ENCODE measurements around the gene EIF3I. TPM values are rescaled to one million over a fixed set of nuclear protein-coding genes. Genes with fewer than 3 reads are reported as not detected.
A peak's percentile ranks its signal among the peaks of the same experiment; 100 is the strongest.

EIF3I gene
- total RNA-seq, 4 donors from 2014 or later, result 128 to 189 (median 169) TPM

GRCh38 chr1:32208469-32208868 is 13.7 kb upstream of the EIF3I start:
- WGBS, 2 donors, result 84 to 86% methylated on average over 6 of the region's 6 CpGs
- TF ChIP-seq POLR2A (IDR thresholded peaks at IDR 0.05), result no peak
- TF ChIP-seq, protein P1, sequence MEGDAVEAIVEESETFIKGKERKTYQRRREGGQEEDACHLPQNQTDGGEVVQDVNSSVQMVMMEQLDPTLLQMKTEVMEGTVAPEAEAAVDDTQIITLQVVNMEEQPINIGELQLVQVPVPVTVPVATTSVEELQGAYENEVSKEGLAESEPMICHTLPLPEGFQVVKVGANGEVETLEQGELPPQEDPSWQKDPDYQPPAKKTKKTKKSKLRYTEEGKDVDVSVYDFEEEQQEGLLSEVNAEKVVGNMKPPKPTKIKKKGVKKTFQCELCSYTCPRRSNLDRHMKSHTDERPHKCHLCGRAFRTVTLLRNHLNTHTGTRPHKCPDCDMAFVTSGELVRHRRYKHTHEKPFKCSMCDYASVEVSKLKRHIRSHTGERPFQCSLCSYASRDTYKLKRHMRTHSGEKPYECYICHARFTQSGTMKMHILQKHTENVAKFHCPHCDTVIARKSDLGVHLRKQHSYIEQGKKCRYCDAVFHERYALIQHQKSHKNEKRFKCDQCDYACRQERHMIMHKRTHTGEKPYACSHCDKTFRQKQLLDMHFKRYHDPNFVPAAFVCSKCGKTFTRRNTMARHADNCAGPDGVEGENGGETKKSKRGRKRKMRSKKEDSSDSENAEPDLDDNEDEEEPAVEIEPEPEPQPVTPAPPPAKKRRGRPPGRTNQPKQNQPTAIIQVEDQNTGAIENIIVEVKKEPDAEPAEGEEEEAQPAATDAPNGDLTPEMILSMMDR (IDR thresholded peaks at IDR 0.05), result no peak
- H3K4me3 ChIP-seq (ENCODE audit: low read depth, poor library complexity, severe bottlenecking), result no peak overlapping the region
- no peak for DNase-seq (ENCODE audit: low spot score in 2 of 2)
- intact Hi-C loops (cut with DNase I; ENCODE audit: low total_unique reads), result no loop called here

- H3K4me3 ChIP-seq (ENCODE audit: low read depth, poor library complexity, severe bottlenecking), result no peak within 1 kb of the TSS
- DNase-seq (ENCODE audit: low spot score in 2 of 2), result peak in 1 of 2 donors; percentile 33
- 64 to 75% methylated on average over 5 of the region's 5 CpGs for WGBS, 2 donors
- no peak for TF ChIP-seq POLR2A (IDR thresholded peaks at IDR 0.05)
- intact Hi-C loops (cut with DNase I; ENCODE audit: low total_unique reads), result no loop called here
These were observed 13.3 kb upstream of the EIF3I start, which contains the start of gene DCDC2B for GRCh38 chr1:32208891-32209328. TSS of gene DCDC2B (plus strand) at chr1:32209089. CDS start at chr1:32209094, 5 bp downstream.

GRCh38 chr1:32215629-32216480 is 6.4 kb upstream of the EIF3I start:
- 61 to 70% methylated on average over 10 of the region's 10 CpGs for WGBS, 2 donors
- intact Hi-C loops (cut with DNase I; ENCODE audit: low total_unique reads), result no loop called here
- H3K4me3 ChIP-seq (ENCODE audit: low read depth, poor library complexity, severe bottlenecking), result no peak overlapping the region
- DNase-seq (ENCODE audit: low spot score in 2 of 2), result no peak
- TF ChIP-seq, protein P1 (IDR thresholded peaks at IDR 0.05), result no peak
- no peak for TF ChIP-seq POLR2A (IDR thresholded peaks at IDR 0.05)

- TF ChIP-seq, protein P1 (IDR thresholded peaks at IDR 0.05), result no peak
- no peak for TF ChIP-seq POLR2A (IDR thresholded peaks at IDR 0.05)
- no peak overlapping the region for H3K4me3 ChIP-seq (ENCODE audit: low read depth, poor library complexity, severe bottlenecking)
- 91 to 94% methylated on average over 5 of the region's 5 CpGs for WGBS, 2 donors
- intact Hi-C loops (cut with DNase I; ENCODE audit: low total_unique reads), result no loop called here
- DNase-seq (ENCODE audit: low spot score in 2 of 2), result no peak
These were observed 5.6 kb upstream of the EIF3I start for GRCh38 chr1:32216566-32216965.

DNA sequence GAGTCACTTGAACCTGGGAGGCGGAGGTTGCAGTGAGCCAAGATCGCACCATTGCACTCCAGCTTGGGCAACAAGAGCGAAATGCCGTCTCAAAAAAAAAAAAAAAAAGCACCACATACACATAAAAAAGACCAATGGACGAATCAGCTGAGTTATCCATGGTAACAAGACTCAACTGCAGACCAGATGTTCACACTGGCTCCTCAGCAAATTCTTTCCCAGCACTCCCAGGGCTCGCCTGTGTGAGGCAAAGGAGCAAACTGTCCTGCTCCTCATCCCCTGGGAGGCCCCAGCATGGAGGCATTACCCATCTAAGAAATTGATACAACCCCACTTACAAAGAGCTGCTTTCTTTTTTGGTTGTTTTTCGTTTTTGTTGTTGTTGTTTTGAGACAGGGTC is 3.2 kb upstream of the EIF3I start:
- TF ChIP-seq POLR2A (IDR thresholded peaks at IDR 0.05), result no peak
- TF ChIP-seq, protein P1 (IDR thresholded peaks at IDR 0.05), result no peak
- WGBS, 2 donors, result 71 to 81% methylated on average over 7 of the region's 7 CpGs
- intact Hi-C loops (cut with DNase I; ENCODE audit: low total_unique reads), result no loop called here
- no peak for DNase-seq (ENCODE audit: low spot score in 2 of 2)
- no peak overlapping the region for H3K4me3 ChIP-seq (ENCODE audit: low read depth, poor library complexity, severe bottlenecking)

DNA sequence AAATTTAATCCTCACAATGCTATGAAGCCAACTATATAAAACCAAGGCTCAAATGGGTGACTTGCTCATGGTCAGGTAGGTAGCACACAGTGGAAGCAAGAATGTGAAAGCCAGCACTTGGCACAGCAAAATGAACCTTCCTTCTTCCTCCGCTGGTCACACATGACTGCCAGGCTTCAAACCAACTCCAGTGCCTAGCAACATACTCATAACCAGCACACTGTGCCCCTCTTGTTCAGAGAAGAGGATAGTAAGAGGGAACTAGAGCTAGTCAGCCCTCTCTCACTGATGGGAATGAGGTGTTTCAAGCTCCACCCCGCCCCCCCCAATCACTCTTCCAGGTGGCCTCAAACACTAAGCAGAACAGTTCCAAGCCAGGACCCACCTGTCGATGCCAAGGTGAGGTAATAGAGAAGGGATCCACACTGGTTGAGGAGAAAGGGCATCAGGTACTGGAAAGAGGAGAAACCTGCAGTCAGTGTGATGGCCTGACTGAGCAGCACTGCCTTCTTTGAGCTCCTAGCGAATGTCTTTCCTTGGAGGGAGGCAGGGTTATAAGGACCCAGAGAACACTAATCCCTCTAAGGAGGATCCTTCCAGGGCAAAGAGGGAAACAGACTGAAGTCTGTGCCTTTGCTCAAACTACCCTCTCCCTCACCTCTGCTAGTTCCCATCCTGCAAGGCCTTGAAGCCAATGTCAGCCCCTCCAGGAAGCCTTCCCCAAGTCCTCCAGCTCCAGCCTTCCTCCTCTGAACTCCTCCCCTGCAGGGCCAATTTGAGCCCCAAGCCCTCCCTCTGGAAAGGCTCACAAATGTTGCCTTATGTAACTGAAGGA is 1.2 kb upstream of the EIF3I start:
- no peak for DNase-seq (ENCODE audit: low spot score in 2 of 2)
- WGBS, 2 donors, result 84 to 88% methylated on average over 4 of the region's 4 CpGs
- H3K4me3 ChIP-seq (ENCODE audit: low read depth, poor library complexity, severe bottlenecking), result no peak overlapping the region
- intact Hi-C loops (cut with DNase I; ENCODE audit: low total_unique reads), result no loop called here
- no peak for TF ChIP-seq POLR2A (IDR thresholded peaks at IDR 0.05)
- TF ChIP-seq, protein P1 (IDR thresholded peaks at IDR 0.05), result no peak

Measured in lower leg skin (tissue), 4 donors.